GM21825 (cell line): ENCODE measurements around the gene PIK3R2.

ENCODE experiments used
- ATAC-seq: cut with Tn5 transposase; IDR thresholded peaks from one replicate; pipeline ENCODE4 v1.9.1; 2021; ENCODE audit warnings: mild to moderate bottlenecking, moderate library complexity; ENCODE audit not compliant: unreplicated experiment

PIK3R2 gene

GRCh38 chr19:18122860-18123795 is 29.8 kb upstream of the PIK3R2 start:
- ATAC-seq = no peak

- no peak for ATAC-seq
Observed at GRCh38 chr19:18123819-18124218, 29.1 kb upstream of the PIK3R2 start.

GRCh38 chr19:18126097-18126496 is 26.9 kb upstream of the PIK3R2 start:
- ATAC-seq = no peak

GRCh38 chr19:18128044-18128443 is 24.9 kb upstream of the PIK3R2 start:
- ATAC-seq = no peak

- no peak for ATAC-seq
Observed at GRCh38 chr19:18128805-18129204, 24.2 kb upstream of the PIK3R2 start.

- no peak for ATAC-seq
Observed at GRCh38 chr19:18130523-18131242, 22.3 kb upstream of the PIK3R2 start.

- no peak for ATAC-seq
Observed at GRCh38 chr19:18131841-18132596, 20.9 kb upstream of the PIK3R2 start.

- ATAC-seq = no peak
Observed at GRCh38 chr19:18135712-18136584, 17.0 kb upstream of the PIK3R2 start.

GRCh38 chr19:18137242-18137641 is 15.7 kb upstream of the PIK3R2 start:
- ATAC-seq = no peak

GRCh38 chr19:18137657-18138339 is 15.2 kb upstream of the PIK3R2 start:
- ATAC-seq = no peak

- ATAC-seq = no peak
Observed at GRCh38 chr19:18140473-18140872, 12.5 kb upstream of the PIK3R2 start.

GRCh38 chr19:18141031-18141430 is 11.9 kb upstream of the PIK3R2 start:
- ATAC-seq = no peak

- ATAC-seq = no peak
Observed at GRCh38 chr19:18143902-18144301, 9.1 kb upstream of the PIK3R2 start.

- ATAC-seq = no peak
Observed at GRCh38 chr19:18144361-18144760, 8.6 kb upstream of the PIK3R2 start.

- no peak for ATAC-seq
Observed at GRCh38 chr19:18144906-18145305, 8.1 kb upstream of the PIK3R2 start.

GRCh38 chr19:18145391-18145999 is 7.5 kb upstream of the PIK3R2 start:
- ATAC-seq = no peak

- no peak for ATAC-seq
Observed at GRCh38 chr19:18147396-18147795, 5.6 kb upstream of the PIK3R2 start.

- ATAC-seq = no peak
Observed at GRCh38 chr19:18149596-18149975, 3.4 kb upstream of the PIK3R2 start.
